HG02840 (cell line): ENCODE data around the gene CCSER1.
"Not testable (repeated sequence)": the region's sequence is repeated elsewhere in the genome, so short reads cannot be mapped to it uniquely, and the experiment has no call there.

Experiments used
- ATAC-seq: cut with Tn5 transposase; IDR thresholded peaks from one replicate; pipeline ENCODE4 v1.9.1; 2021; ENCODE audit warnings: mild to moderate bottlenecking, moderate library complexity, moderate number of reproducible peaks; ENCODE audit not compliant: unreplicated experiment, low FRiP score

CCSER1 gene

DNA sequence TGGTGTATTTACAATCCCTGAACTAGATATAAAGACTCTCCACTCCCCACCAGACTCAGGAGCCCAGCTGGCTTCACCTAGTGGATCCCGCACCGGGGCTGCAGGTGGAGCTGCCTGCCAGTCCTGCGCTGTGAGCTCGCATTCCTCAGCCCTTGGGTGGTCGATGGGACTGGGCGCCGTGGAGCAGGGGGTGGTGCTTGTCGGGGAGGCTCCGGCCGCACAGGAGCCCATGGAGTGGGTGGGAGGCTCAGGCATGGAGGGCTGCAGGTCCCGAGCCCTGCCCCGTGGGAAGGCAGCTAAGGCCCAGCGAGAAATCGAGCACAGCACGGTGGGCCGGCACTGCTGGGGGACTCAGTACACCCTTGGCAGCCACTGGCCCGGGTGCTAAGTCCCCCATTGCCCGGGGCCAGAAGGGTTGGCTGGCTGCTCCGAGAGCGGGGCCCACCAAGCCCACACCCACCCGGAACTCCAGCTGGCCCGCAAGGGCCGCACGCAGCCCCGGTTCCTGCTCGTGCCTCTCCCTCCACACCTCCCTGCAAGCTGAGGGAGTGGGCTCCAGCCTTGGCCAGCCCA is 1090.7 kb downstream of the CCSER1 start:
- not testable (repeated sequence) for ATAC-seq

GRCh38 chr4:91220315-91220714 is 1093.1 kb downstream of the CCSER1 start:
- ATAC-seq = no peak

DNA sequence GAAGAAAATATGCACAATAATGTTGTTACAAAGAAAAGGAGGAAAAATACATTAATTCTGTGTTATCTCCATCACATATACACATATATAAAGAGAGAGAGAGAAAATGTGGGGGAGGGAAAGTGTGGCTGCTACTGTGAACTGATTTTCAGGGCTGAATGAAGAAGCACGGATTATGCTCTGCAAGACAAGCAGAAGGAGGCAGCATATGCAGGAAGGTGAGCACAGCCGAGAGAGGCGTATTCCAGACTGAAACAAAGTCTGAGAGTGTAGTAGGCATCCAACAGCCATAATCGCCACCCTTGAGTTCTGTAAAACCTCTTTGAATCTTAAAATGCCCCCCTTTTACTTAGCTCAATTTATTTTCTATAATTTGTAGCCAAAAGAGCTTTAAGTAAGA is 1094.8 kb downstream of the CCSER1 start:
- ATAC-seq = no peak

DNA sequence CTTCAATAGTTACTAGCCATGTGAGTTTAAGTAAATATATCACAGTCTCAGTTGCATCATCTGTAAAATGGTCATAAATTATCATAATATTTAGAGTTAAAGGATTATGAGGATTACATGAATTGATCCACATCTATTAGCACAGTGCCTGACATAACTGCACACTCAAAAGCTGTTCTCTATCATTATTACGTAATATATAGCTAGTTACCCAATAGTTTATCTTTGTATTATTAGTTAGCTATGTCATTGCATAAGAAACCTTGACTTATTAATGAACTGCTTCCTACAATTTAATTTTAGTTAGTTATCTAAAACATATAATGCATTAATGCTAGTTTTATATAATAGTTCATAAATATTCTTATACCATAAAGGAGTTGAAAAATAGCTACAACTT is 1099.7 kb downstream of the CCSER1 start:
- ATAC-seq = no peak

- no peak for ATAC-seq
Observed at GRCh38 chr4:91228659-91229058, 1101.5 kb downstream of the CCSER1 start.

GRCh38 chr4:91233164-91233563 is 1106.0 kb downstream of the CCSER1 start:
- no peak for ATAC-seq

DNA sequence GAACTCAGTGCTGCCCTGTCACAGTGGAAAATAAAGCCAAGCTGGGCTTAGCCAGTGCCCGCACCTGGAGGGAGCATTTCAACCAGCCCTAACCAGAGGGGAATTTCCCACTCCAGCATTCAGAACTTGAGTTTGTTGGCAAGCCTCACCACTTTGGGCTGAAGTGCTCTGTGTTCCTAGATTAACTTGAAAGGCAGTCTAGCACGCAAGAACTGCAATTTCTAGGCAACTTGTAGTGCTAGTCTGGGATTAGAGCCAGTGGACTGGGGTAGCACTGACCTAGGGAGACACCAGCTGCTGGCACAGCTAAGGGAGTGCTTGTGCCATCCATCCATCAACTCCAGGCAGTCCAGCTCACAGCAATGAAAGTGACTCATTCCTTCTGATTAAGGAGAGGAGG is 1115.9 kb downstream of the CCSER1 start:
- no peak for ATAC-seq

GRCh38 chr4:91256043-91256442 is 1128.8 kb downstream of the CCSER1 start:
- ATAC-seq = no peak

GRCh38 chr4:91256751-91257150 is 1129.6 kb downstream of the CCSER1 start:
- ATAC-seq = no peak

DNA sequence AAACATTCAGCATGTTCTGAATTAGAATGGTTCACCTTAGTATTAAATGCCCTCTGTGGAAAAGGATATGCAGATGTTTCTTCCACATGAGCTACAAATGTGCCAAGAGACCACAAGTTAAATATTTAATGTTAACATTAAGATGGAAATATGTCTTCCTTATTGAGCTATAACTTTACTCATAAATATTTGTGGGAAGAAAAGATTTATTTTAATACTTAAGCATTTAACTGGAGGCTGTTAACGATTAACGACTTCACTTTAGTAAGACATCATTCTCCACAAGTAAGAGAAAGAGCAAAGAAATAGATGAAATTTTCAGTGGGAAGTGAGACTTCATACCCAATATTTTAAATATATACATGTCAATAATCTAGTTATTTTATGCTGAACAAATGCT is 1130.5 kb downstream of the CCSER1 start:
- ATAC-seq = no peak

GRCh38 chr4:91258326-91258725 is 1131.1 kb downstream of the CCSER1 start:
- ATAC-seq = no peak

- no peak for ATAC-seq
Observed at GRCh38 chr4:91267543-91267942, 1140.3 kb downstream of the CCSER1 start.

- ATAC-seq = not testable (repeated sequence)
Observed at GRCh38 chr4:91268481-91268880, 1141.3 kb downstream of the CCSER1 start.

GRCh38 chr4:91268913-91269312 is 1141.7 kb downstream of the CCSER1 start:
- ATAC-seq = no peak

DNA sequence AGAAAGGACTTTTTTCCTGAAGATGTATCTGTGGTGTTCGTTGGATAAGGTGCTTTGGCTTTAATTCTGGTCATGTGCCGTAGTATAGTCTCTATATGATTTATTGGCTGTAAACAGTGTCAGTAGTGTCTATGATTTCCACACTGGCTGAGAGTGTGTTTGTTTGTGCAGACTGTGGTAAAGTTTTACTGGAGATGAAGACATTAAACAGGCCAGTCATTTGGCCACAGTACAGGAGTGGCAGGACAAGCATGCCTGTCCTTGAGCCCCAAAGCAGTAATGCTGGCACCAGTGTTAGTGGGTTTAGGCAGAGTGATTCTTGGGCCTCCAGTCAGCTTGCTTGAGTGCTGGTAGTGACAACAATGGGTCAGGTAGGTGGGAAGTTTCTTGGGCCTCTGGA is 1152.7 kb downstream of the CCSER1 start:
- ATAC-seq = no peak

DNA sequence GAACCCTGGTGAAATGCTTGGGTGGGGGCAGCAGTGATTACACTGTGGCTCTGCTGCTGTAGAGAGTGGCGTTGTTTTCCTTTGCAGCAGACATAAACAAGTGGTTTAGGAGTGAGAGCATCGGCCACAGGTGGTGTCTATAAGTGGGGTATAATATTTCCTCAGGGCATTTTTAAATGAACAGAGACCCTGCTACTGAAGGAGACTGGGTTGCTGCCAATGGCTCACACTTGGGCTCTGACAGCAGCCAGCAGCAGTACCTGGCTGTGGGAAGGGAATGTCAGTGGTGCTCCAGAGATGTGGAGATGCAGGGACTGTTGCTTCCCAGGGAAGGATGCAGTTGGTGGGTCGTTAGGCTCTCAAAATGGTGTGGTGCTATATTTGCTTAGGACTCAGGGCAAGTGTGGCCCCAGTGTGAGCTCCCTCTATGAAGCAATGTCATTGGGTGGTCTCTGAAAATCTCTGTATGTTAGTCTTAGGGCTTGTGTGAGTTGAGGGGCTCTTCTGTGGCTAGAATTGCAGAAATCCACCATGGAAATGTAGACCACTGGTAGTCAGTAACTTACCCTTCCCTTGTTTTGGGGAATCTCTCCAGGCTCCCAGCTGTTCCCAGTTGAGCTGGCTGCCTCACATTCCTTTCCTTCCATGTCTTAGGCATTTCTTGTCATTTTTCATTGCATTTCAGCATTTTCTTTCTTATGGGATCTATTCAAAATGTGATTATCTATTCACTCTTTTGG is 1153.5 kb downstream of the CCSER1 start:
- no peak for ATAC-seq

GRCh38 chr4:91282217-91282616 is 1155.0 kb downstream of the CCSER1 start:
- ATAC-seq = no peak

DNA sequence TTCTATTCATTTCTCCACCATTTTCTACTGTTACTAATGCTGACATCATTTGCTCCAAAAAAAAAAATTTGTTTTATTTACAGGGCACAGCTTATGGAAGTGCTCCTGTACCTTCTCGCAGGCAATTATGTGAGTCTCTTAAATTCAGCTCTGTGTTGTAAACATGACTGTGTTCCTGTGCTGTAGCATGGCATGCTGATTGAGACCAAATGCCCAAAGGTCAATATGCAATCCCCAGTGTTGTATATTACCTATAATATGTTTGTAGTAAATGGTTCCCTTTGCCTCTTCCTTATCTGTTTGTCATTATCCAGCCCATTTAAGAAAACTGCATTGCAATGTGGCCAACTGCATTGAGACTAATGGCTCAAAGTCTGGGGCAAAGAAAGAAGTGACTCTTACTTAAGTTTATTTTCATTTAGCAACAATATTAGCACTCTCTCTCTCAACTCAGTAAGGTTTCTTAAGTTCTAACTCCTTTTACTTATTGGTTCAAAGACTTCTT is 1156.6 kb downstream of the CCSER1 start:
- no peak for ATAC-seq

DNA sequence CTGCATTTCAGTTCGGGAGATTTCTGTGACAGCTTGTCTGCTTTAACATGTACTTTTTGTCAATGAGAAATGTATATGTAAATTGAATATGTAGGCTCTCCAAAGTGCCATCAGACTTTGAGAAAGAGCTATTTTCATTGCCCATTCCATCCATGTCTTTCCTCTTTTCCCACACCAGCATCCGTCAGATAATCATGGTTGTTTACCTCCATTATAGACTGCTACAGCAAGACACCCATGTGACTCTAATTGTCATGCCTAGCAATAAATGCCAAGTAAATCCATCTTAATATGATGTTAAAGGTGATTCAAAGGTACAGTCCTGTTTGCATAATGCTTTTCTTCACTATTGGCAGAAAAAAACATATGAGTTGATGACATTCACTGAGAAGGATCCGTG is 1157.3 kb downstream of the CCSER1 start:
- ATAC-seq = no peak

DNA sequence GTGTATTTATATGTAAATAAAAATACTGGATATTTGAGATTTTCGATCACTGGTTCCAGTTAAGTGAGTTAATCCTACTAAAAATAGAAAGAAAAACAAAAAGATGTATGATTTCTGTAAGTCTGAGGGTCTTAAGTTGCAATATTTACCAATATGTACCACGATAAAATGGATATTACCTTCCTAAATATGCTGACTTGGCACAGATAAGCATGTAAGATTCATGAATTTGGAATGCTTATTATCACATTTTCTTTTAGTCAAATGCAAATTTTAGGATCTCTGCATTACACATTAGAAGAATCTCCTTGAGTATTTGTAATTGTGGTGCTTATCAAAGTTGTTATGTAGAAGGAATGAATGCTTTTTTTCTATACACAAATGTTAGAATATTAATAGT is 1158.3 kb downstream of the CCSER1 start:
- ATAC-seq = no peak

- no peak for ATAC-seq
Observed at GRCh38 chr4:91288702-91289311, 1161.6 kb downstream of the CCSER1 start.
